ENCODE measurements around the gene RNF223. TPM values are rescaled to one million over a fixed set of nuclear protein-coding genes. Genes with fewer than 3 reads are reported as not detected.

Gene RNF223
- total and polyA plus RNA-seq, 2 of the 13 experiments (the other 11 are each of a cell fraction or from before 2014, with no cell fraction given) = 0.03 TPM; not detected in 1

DNA sequence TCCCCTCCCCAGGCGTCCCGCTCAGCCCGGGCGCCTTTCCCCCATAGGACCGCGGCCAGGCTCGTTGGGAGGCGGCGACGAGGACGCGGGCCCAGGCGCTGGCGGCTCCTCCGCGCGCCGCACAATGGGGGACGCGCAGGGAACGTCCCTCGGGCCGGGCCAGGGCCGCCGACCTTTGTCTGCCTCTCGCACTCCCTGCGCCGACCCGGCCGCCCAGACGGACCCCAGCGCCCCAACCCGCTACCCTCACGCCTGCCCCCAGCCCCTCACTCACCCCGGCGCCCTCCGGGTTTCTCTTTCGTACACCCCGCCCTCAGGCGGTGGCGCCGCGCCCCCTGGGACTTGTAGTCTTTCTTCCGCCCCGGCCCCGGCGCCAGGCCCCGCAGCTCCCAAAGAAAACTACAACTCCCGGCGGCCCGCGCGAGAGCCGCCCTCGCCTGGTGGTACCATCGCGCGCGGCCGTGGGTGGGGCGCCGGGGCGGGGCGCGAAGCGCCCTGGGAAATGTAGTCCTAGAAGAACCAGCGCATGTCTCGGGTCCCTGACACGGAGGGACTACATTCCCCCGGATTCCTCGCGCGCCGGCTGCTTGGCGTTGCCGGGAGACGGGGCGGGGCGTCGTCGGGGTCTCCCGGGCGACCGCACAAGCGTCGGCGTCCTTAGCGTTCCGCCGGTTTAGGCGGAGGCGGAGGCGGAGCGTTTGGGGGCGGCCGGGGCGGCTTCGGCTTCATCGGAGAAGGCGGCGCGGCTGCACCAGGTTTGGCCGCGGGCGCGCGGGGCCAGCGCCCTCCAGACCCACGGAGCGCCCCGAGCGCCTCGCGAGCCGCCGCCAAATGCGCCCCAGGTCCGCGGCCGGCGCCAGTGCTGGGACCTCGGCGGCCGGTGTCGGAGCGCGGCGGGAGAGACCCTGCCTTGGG, 41.9 kb upstream of the RNF223 start, which contains the start of gene C1orf159 (continued):
- TF ChIP-seq, protein P1, sequence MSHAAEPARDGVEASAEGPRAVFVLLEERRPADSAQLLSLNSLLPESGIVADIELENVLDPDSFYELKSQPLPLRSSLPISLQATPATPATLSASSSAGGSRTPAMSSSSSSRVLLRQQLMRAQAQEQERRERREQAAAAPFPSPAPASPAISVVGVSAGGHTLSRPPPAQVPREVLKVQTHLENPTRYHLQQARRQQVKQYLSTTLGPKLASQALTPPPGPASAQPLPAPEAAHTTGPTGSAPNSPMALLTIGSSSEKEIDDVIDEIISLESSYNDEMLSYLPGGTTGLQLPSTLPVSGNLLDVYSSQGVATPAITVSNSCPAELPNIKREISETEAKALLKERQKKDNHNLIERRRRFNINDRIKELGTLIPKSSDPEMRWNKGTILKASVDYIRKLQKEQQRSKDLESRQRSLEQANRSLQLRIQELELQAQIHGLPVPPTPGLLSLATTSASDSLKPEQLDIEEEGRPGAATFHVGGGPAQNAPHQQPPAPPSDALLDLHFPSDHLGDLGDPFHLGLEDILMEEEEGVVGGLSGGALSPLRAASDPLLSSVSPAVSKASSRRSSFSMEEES (CRISPR knock-in tag; IDR thresholded peaks at IDR 0.05) = no peak; the same call in 1 of the 2 replicates
- TF ChIP-seq PCBP1 (IDR thresholded peaks at IDR 0.05; ENCODE audit: borderline replicate concordance, low read depth, low read length) (0 out of 2 replicates have a peak, but pooled peaks have one; percentile 28), HNRNPH1 (optimal IDR thresholded peaks at IDR 0.05; ENCODE audit: low read depth, low read length) (no peak), ZFYVE20 (CRISPR knock-in tag; IDR thresholded peaks at IDR 0.05; ENCODE audit: borderline replicate concordance, low read depth) (no peak), ZSCAN22 (CRISPR knock-in tag; IDR thresholded peaks at IDR 0.05) (no peak), GABPB1 (CRISPR knock-in tag; IDR thresholded peaks at IDR 0.05) (peak; percentile 92), HOXA7 (CRISPR knock-in tag; IDR thresholded peaks at IDR 0.05) (no peak), RELA (CRISPR knock-in tag; IDR thresholded peaks at IDR 0.05) (no peak), MTA3 (CRISPR knock-in tag; IDR thresholded peaks at IDR 0.05) (no peak), ZNF660 (CRISPR knock-in tag; IDR thresholded peaks at IDR 0.05; ENCODE audit: borderline replicate concordance, low read depth) (no peak), NR2F1 (CRISPR knock-in tag; IDR thresholded peaks at IDR 0.05) (no peak), SMYD3 (CRISPR knock-in tag; IDR thresholded peaks at IDR 0.05) (no peak), TGIF2 (CRISPR knock-in tag; IDR thresholded peaks at IDR 0.05) (no peak), NFIC (IDR thresholded peaks at IDR 0.05; ENCODE audit: low read length) (no peak), HNRNPL (IDR thresholded peaks at IDR 0.05; ENCODE audit: low read depth, low read length) (no peak), ZBTB38 (CRISPR knock-in tag; IDR thresholded peaks at IDR 0.05) (no peak), ZNF883 (CRISPR knock-in tag; IDR thresholded peaks at IDR 0.05; ENCODE audit: not compliant biosample characterization) (no peak), MAF1 (CRISPR knock-in tag; IDR thresholded peaks at IDR 0.05; ENCODE audit: borderline replicate concordance) (no peak), DMAP1 (CRISPR knock-in tag; IDR thresholded peaks at IDR 0.05) (no peak), ZSCAN30 (CRISPR knock-in tag; IDR thresholded peaks at IDR 0.05) (no peak), NONO (IDR thresholded peaks at IDR 0.05) (no peak), NONO (CRISPR knock-in tag; conservative IDR thresholded peaks at IDR 0.05) (no peak), SUZ12 (IDR thresholded peaks at IDR 0.05; ENCODE audit: low read depth, low read length) (peak; percentile 93), ZNF317 (CRISPR knock-in tag; IDR thresholded peaks at IDR 0.05) (no peak)
- TF ChIP-seq, protein P2, sequence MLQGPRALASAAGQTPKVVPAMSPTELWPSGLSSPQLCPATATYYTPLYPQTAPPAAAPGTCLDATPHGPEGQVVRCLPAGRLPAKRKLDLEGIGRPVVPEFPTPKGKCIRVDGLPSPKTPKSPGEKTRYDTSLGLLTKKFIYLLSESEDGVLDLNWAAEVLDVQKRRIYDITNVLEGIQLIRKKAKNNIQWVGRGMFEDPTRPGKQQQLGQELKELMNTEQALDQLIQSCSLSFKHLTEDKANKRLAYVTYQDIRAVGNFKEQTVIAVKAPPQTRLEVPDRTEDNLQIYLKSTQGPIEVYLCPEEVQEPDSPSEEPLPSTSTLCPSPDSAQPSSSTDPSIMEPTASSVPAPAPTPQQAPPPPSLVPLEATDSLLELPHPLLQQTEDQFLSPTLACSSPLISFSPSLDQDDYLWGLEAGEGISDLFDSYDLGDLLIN (CRISPR knock-in tag; IDR thresholded peaks at IDR 0.05; ENCODE audit: borderline replicate concordance) = 0 out of 2 replicates have a peak, but pooled peaks have one; percentile 18
- TF ChIP-seq, protein P3, sequence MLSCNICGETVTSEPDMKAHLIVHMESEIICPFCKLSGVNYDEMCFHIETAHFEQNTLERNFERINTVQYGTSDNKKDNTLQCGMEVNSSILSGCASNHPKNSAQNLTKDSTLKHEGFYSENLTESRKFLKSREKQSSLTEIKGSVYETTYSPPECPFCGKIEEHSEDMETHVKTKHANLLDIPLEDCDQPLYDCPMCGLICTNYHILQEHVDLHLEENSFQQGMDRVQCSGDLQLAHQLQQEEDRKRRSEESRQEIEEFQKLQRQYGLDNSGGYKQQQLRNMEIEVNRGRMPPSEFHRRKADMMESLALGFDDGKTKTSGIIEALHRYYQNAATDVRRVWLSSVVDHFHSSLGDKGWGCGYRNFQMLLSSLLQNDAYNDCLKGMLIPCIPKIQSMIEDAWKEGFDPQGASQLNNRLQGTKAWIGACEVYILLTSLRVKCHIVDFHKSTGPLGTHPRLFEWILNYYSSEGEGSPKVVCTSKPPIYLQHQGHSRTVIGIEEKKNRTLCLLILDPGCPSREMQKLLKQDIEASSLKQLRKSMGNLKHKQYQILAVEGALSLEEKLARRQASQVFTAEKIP (CRISPR knock-in tag; IDR thresholded peaks at IDR 0.05; ENCODE audit: borderline replicate concordance) = no peak
- TF ChIP-seq, protein P4, sequence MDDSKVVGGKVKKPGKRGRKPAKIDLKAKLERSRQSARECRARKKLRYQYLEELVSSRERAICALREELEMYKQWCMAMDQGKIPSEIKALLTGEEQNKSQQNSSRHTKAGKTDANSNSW (CRISPR knock-in tag; IDR thresholded peaks at IDR 0.05; ENCODE audit: borderline replicate concordance) = no peak

Data from HepG2 (cell line).